Measurements from ENCODE around the gene CMTM8.

Gene CMTM8

DNA sequence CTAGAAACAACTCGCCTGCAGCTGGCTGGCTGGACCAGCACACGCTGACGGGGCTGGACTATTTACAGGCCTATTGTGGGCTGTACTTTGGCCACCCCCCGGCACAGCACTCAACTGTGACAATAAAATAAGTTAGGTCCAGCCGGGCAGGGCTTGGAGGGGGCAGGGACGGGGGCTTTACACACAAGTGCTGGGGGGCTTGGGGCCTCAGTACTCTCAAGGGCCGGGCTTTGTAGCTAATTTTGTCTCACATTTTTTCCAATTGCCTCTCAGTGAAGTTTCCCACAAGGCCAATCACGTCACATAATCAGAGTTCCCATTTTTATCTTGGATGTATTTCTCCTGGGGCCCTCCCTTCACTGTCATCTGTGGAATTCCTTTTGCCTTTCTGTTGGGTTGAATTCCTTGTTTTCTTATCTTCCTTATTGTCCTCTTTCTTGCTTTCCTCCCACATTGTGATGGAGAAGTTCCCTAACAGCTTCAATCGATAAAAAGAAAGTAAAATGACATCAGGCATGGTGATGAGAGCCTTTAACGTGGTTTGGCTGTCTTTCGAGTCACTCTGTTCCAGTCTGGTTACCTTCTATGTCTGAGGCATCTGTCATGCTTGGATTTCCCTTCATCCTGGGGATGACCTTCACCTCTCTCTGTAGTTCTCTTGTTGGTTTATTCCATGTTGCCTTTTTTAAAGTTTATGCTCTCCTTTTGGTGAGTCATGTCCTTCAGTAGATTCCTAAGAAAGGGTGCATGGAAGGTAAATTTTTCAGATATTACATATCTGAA, 109.1 kb downstream of the CMTM8 start:
- ChIA-PET POLR2A (no interaction called here), CTCF (interaction anchor here (0.6 to 3.2 kb wide), 3 partner anchors 28 to 240 kb away, joined by 3 to 14 read pairs (median 3); no protein-coding TSS in a partner anchor)
- H3K4me3 ChIP-seq (ENCODE audit: low read depth, low read length): no peak overlapping the region
- TF ChIP-seq, protein P1, sequence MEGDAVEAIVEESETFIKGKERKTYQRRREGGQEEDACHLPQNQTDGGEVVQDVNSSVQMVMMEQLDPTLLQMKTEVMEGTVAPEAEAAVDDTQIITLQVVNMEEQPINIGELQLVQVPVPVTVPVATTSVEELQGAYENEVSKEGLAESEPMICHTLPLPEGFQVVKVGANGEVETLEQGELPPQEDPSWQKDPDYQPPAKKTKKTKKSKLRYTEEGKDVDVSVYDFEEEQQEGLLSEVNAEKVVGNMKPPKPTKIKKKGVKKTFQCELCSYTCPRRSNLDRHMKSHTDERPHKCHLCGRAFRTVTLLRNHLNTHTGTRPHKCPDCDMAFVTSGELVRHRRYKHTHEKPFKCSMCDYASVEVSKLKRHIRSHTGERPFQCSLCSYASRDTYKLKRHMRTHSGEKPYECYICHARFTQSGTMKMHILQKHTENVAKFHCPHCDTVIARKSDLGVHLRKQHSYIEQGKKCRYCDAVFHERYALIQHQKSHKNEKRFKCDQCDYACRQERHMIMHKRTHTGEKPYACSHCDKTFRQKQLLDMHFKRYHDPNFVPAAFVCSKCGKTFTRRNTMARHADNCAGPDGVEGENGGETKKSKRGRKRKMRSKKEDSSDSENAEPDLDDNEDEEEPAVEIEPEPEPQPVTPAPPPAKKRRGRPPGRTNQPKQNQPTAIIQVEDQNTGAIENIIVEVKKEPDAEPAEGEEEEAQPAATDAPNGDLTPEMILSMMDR (IDR thresholded peaks at IDR 0.05; ENCODE audit: insufficient read depth, low read length, missing control alignments): no peak
- DNase-seq (ENCODE audit: low read depth, low spot score): no peak

- H3K4me3 ChIP-seq (ENCODE audit: low read depth, low read length): no peak overlapping the region
- TF ChIP-seq, protein P1 (IDR thresholded peaks at IDR 0.05; ENCODE audit: insufficient read depth, low read length, missing control alignments): no peak
- POLR2A ChIA-PET: no interaction called here
- DNase-seq (ENCODE audit: low read depth, low spot score): no peak
- CTCF ChIA-PET: no interaction called here
Observed at GRCh38 chr3:32349184-32349583, 110.7 kb downstream of the CMTM8 start.

DNA sequence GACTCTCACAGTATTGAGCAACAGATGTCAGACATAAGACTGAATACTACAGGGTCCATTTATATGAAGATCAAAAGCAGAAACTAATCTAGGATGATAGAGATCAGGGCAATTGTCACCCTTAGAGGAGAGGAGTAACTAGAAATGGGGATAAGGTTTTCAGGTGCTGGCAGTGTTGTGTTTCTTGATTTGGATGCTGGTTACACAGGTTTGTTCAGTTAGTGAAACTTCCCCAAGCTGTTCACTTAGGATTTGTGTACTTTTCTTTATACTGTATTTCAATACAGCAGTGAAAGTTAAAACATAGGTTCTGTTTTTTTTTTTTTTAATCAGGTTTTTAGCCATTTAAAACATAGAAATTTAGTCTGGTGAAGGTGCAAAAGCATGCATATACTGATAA, 114.1 kb downstream of the CMTM8 start:
- no peak for DNase-seq (ENCODE audit: low read depth, low spot score)
- ChIA-PET CTCF (interaction anchor here (1.0 to 1.1 kb wide), 2 partner anchors 12 to 24 kb away, joined by 3 read pairs; no protein-coding TSS in a partner anchor), POLR2A (no interaction called here)
- TF ChIP-seq, protein P1 (IDR thresholded peaks at IDR 0.05; ENCODE audit: insufficient read depth, low read length, missing control alignments): no peak
- no peak overlapping the region for H3K4me3 ChIP-seq (ENCODE audit: low read depth, low read length)

- ChIA-PET POLR2A (no interaction called here), CTCF (interaction anchor here (1.0 to 1.1 kb wide), 2 partner anchors 11 to 23 kb away, joined by 3 read pairs; no protein-coding TSS in a partner anchor)
- no peak for DNase-seq (ENCODE audit: low read depth, low spot score)
- no peak overlapping the region for H3K4me3 ChIP-seq (ENCODE audit: low read depth, low read length)
- TF ChIP-seq, protein P1 (IDR thresholded peaks at IDR 0.05; ENCODE audit: insufficient read depth, low read length, missing control alignments): no peak
Observed at GRCh38 chr3:32353351-32353750, 114.9 kb downstream of the CMTM8 start.

DNA sequence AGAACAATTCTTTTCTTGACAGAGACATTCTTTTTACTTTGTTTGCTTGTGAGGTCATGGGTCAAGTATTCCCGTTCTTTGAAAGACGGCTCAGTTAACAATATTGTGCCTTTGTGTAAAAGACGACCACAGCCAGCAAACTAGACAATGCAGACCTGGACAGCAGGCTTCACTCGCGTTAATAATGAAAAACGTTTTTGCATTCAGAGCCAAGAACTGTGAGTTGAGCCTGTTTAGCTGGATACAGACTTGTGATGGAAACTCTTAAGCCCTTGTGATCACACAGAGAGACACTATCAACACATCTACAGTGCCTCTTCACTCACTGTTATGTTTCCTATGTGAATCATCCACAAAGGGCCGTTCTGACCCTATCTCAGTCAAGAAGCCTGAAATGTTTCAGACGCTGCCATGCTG, 115.9 kb downstream of the CMTM8 start:
- no peak for DNase-seq (ENCODE audit: low read depth, low spot score)
- CTCF ChIA-PET: no interaction called here
- POLR2A ChIA-PET: no interaction called here
- H3K4me3 ChIP-seq (ENCODE audit: low read depth, low read length): no peak overlapping the region
- TF ChIP-seq, protein P1 (IDR thresholded peaks at IDR 0.05; ENCODE audit: insufficient read depth, low read length, missing control alignments): no peak

- TF ChIP-seq, protein P1 (IDR thresholded peaks at IDR 0.05; ENCODE audit: insufficient read depth, low read length, missing control alignments): no peak
- ChIA-PET CTCF (no interaction called here), POLR2A (no interaction called here)
- DNase-seq (ENCODE audit: low read depth, low spot score): no peak
- no peak overlapping the region for H3K4me3 ChIP-seq (ENCODE audit: low read depth, low read length)
Observed at GRCh38 chr3:32355751-32356291, 117.3 kb downstream of the CMTM8 start.
